ENCODE data around the gene BRAT1. TPM values are rescaled to one million over a fixed set of nuclear protein-coding genes. Genes with fewer than 3 reads are reported as not detected.

Gene BRAT1
- total and polyA plus RNA-seq, 2 experiments from 2014 or later = 32.5 to 76.8 TPM

DNA sequence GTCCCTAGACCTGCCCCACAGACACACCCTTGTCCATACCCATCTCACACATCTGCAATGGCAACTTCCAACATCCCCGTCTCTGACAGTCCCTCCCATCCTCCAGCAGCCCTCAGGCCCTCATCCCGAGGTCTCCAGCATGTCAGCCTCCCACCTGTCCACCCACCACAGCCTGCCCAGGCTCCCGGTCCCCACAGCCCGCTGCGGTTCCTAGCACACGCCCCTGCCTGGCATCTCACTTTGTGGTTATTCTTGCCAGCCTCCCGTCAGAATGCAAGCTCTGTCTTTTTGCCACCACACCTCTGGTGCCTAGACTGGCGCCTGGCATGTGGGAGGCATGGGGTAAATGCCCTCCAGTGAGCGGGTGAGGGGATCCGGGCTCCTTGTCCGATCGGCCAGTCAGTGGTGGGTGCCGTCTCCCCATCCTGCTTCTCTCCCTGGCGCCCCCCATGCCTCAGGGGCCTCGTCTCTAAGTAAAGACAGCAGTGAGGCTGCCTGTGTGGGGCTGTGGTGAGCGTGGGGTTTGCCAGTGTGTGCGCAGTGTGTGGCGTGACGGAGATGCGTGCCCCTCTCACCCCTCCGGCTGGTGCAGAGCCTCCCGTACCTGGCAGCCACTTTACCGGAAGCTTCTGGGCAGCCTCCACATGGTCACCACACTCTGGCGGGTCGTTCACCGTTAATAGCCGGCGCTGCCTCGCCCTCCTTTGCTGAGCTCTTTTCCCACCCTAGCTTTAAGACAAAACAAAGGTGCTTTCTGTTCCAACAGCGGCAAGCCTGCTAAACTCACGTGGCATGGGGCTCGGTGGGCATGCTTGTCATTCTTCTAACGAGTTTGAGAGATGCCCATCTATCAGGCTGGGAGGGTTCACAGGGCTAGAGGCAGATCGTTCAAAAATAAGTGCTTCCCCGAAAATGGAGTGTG lies 48.0 kb upstream of the BRAT1 start:
- H3K4me1 Mint-ChIP-seq = peaks cover 5% of the 10 kb centered on the region; the same call in 2 of the 3 replicates
- Histone ChIP-seq H3K4me3 (no peak overlapping the region), H2AFZ (no peak overlapping the region), H3K27me3 (ENCODE audit: insufficient read depth) (no peaks in the 10 kb centered on the region), H3K4me2 (no peak overlapping the region), H3K36me3 (ENCODE audit: insufficient read depth) (no peaks in the 10 kb centered on the region), H3K9me2 (ENCODE audit: insufficient read depth) (no peaks in the 10 kb centered on the region), H3K79me2 (replicated peaks; ENCODE audit: insufficient read depth) (no peaks in the 10 kb centered on the region), H4K20me1 (replicated peaks; ENCODE audit: insufficient read depth) (no peaks in the 10 kb centered on the region), H3F3A (replicated peaks; ENCODE audit: low read depth) (0 out of 2 replicates have a peak, but pooled peaks cover 7% of the 10 kb centered on the region), H3K4me1 (ENCODE audit: insufficient read depth) (no peaks in the 10 kb centered on the region), H3K27ac (ENCODE audit: low read depth) (no peak overlapping the region)
- no peak for TF ChIP-seq POLR2AphosphoS5 (IDR thresholded peaks at IDR 0.05; ENCODE audit: low read depth)
- TF ChIP-seq REST (IDR thresholded peaks at IDR 0.05; ENCODE audit: unreplicated experiment) = no peak
- TF ChIP-seq ETS1 (IDR thresholded peaks at IDR 0.05) = no peak
- no peak for TF ChIP-seq STAT1 (IDR thresholded peaks at IDR 0.05; ENCODE audit: unreplicated experiment)
- TF ChIP-seq ZNF331 (CRISPR knock-in tag; IDR thresholded peaks at IDR 0.05; ENCODE audit: low read depth) = no peak
- no peak for TF ChIP-seq ZNF114 (CRISPR knock-in tag; IDR thresholded peaks at IDR 0.05)
- no peak for TF ChIP-seq CTCF (conservative IDR thresholded peaks at IDR 0.05; ENCODE audit: low read depth in 2 of 2)
- TF ChIP-seq JUNB (IDR thresholded peaks at IDR 0.05; ENCODE audit: unreplicated experiment) = no peak
- TF ChIP-seq, protein P1, sequence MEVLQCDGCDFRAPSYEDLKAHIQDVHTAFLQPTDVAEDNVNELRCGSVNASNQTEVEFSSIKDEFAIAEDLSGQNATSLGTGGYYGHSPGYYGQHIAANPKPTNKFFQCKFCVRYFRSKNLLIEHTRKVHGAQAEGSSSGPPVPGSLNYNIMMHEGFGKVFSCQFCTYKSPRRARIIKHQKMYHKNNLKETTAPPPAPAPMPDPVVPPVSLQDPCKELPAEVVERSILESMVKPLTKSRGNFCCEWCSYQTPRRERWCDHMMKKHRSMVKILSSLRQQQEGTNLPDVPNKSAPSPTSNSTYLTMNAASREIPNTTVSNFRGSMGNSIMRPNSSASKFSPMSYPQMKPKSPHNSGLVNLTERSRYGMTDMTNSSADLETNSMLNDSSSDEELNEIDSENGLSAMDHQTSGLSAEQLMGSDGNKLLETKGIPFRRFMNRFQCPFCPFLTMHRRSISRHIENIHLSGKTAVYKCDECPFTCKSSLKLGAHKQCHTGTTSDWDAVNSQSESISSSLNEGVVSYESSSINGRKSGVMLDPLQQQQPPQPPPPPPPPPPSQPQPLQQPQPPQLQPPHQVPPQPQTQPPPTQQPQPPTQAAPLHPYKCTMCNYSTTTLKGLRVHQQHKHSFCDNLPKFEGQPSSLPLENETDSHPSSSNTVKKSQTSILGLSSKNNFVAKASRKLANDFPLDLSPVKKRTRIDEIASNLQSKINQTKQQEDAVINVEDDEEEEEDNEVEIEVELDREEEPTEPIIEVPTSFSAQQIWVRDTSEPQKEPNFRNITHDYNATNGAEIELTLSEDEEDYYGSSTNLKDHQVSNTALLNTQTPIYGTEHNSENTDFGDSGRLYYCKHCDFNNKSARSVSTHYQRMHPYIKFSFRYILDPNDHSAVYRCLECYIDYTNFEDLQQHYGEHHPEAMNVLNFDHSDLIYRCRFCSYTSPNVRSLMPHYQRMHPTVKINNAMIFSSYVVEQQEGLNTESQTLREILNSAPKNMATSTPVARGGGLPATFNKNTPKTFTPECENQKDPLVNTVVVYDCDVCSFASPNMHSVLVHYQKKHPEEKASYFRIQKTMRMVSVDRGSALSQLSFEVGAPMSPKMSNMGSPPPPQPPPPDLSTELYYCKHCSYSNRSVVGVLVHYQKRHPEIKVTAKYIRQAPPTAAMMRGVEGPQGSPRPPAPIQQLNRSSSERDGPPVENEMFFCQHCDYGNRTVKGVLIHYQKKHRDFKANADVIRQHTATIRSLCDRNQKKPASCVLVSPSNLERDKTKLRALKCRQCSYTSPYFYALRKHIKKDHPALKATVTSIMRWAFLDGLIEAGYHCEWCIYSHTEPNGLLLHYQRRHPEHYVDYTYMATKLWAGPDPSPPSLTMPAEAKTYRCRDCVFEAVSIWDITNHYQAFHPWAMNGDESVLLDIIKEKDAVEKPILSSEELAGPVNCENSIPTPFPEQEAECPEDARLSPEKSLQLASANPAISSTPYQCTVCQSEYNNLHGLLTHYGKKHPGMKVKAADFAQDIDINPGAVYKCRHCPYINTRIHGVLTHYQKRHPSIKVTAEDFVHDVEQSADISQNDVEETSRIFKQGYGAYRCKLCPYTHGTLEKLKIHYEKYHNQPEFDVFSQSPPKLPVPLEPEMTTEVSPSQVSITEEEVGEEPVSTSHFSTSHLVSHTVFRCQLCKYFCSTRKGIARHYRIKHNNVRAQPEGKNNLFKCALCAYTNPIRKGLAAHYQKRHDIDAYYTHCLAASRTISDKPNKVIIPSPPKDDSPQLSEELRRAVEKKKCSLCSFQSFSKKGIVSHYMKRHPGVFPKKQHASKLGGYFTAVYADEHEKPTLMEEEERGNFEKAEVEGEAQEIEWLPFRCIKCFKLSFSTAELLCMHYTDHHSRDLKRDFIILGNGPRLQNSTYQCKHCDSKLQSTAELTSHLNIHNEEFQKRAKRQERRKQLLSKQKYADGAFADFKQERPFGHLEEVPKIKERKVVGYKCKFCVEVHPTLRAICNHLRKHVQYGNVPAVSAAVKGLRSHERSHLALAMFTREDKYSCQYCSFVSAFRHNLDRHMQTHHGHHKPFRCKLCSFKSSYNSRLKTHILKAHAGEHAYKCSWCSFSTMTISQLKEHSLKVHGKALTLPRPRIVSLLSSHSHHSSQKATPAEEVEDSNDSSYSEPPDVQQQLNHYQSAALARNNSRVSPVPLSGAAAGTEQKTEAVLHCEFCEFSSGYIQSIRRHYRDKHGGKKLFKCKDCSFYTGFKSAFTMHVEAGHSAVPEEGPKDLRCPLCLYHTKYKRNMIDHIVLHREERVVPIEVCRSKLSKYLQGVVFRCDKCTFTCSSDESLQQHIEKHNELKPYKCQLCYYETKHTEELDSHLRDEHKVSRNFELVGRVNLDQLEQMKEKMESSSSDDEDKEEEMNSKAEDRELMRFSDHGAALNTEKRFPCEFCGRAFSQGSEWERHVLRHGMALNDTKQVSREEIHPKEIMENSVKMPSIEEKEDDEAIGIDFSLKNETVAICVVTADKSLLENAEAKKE (CRISPR knock-in tag; IDR thresholded peaks at IDR 0.05) = no peak
- no peak for TF ChIP-seq CREB1 (CRISPR knock-in tag; IDR thresholded peaks at IDR 0.05; ENCODE audit: low read depth)
- TF ChIP-seq EZH2phosphoT487 (IDR thresholded peaks at IDR 0.05; ENCODE audit: unreplicated experiment) = no peak
- no peak for TF ChIP-seq NANOG (IDR thresholded peaks at IDR 0.05; ENCODE audit: borderline replicate concordance)
- no peak for TF ChIP-seq EZH2 (IDR thresholded peaks at IDR 0.05; ENCODE audit: low read depth, unreplicated experiment)
- peaks cover 5% of the 10 kb centered on the region for H3K27me3 Mint-ChIP-seq (ENCODE audit: insufficient read depth, low read depth, poor library complexity)
- H3K36me3 Mint-ChIP-seq (ENCODE audit: low read depth) = no peaks in the 10 kb centered on the region; the same call in 2 of the 3 replicates
- H3K4me3 Mint-ChIP-seq = no peak overlapping the region
- ATAC-seq (no peak), DNase-seq (ENCODE audit: low spot score) (no peak)
- no peak overlapping the region for H3K27ac Mint-ChIP-seq
- H3K9me3 Mint-ChIP-seq = no peaks in the 10 kb centered on the region
